Calu3 (cell line): ENCODE results near the gene PLCD3. TPM values are rescaled to one million over a fixed set of nuclear protein-coding genes. Genes with fewer than 3 reads are reported as not detected.

Source experiments
- BruUV-seq: library from RNA; stranded (reverse); fragments of 400-500 nt; replicated peaks from 2 replicates; lab custom pipeline; 2021; lab: Mats Ljungman, UMichigan
- CTCF ChIA-PET: fragments of 300-600 bp; sonication (Branson Sonifier 250); formaldehyde crosslinking; loops from one replicate; lab custom pipeline; 2022; ENCODE audit warnings: antibody characterized with exemption; lab: Charles Lee
- DNase-seq: peaks from one replicate; pipeline ENCODE4 v3.0.0; 2022
- H3K27ac Mint-ChIP-seq: one replicate; pipeline ENCODE4 v1.8.0; 2022; ENCODE audit warnings: mixed read lengths; ENCODE audit not compliant: unreplicated experiment
- H3K27me3 Mint-ChIP-seq: one replicate; pipeline ENCODE4 v1.8.0; 2022; ENCODE audit warnings: mixed read lengths; ENCODE audit not compliant: unreplicated experiment
- H3K36me3 Mint-ChIP-seq: one replicate; pipeline ENCODE4 v1.8.0; 2022; ENCODE audit warnings: mild to moderate bottlenecking, moderate library complexity, mixed read lengths; ENCODE audit not compliant: insufficient read depth, unreplicated experiment
- H3K4me1 Mint-ChIP-seq: one replicate; pipeline ENCODE4 v1.8.0; 2022; ENCODE audit warnings: mild to moderate bottlenecking, low read depth, mixed read lengths; ENCODE audit not compliant: unreplicated experiment
- H3K4me3 Mint-ChIP-seq: one replicate; pipeline ENCODE4 v1.8.0; 2022; ENCODE audit warnings: mild to moderate bottlenecking, low read depth, moderate library complexity, mixed read lengths; ENCODE audit not compliant: unreplicated experiment
- H3K9me3 Mint-ChIP-seq: one replicate; pipeline ENCODE4 v1.8.0; 2022; ENCODE audit warnings: low read depth, mixed read lengths; ENCODE audit not compliant: unreplicated experiment
- intact Hi-C: fragments of 100-400 bp; cut with micrococcal nuclease; formaldehyde crosslinking; loops from one replicate; pipeline ENCODE4 v1.10.0; 2022; ENCODE audit not compliant: unreplicated experiment
- microRNA-seq: library from miRNA; unstranded; fragments of <30 nt; microRNA quantifications from one replicate; pipeline ENCODE4 v1.2.0, GENCODE V29; 2022
- total RNA-seq: library from RNA; stranded (reverse); gene quantifications from 2 replicates; pipeline ENCODE4 v1.2.3, GENCODE V29; 2022
- TF ChIP-seq, protein P1 (sequence below): fragments of 200-600 bp; IDR thresholded peaks from one replicate; pipeline ENCODE4 v1.8.0; 2022; ENCODE audit warnings: antibody characterized with exemption; ENCODE audit not compliant: unreplicated experiment

Gene PLCD3
- total RNA-seq, 1 experiment from 2014 or later: 34.4 TPM

DNA sequence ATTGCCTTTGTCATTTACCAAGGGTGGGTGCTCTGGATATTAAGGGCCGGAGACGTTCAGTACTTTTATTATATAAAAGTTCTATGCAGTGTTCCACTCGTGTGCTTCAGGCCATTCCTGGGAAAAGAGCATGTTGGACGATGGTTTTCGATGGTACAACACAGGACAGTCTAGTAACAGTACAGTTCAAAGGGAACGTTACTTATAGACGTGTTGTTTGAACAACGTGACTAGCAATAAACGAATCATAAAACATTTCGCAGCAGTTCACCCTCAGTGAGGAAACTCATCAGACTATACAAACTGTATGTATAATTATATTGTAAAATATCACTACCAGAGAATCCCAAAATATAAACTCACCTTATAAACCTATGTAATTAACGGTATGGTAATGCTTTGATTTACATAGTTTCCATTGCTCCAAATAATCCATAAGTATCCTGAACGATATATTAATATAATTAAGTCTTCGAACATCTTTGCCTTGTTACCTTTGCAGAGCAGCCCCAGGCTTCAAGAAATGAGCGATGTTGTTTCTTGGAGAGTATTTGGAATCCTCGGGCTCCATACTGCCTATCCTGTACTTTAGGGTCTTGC, 70.6 kb downstream of the PLCD3 start:
- intact Hi-C loops: no loop called here
- TSS peak; percentile 81 for BruUV-seq
- H3K4me1 Mint-ChIP-seq: peaks cover 17% of the 10 kb centered on the region
- H3K36me3 Mint-ChIP-seq: peaks cover 52% of the 10 kb centered on the region
- TF ChIP-seq, protein P1, sequence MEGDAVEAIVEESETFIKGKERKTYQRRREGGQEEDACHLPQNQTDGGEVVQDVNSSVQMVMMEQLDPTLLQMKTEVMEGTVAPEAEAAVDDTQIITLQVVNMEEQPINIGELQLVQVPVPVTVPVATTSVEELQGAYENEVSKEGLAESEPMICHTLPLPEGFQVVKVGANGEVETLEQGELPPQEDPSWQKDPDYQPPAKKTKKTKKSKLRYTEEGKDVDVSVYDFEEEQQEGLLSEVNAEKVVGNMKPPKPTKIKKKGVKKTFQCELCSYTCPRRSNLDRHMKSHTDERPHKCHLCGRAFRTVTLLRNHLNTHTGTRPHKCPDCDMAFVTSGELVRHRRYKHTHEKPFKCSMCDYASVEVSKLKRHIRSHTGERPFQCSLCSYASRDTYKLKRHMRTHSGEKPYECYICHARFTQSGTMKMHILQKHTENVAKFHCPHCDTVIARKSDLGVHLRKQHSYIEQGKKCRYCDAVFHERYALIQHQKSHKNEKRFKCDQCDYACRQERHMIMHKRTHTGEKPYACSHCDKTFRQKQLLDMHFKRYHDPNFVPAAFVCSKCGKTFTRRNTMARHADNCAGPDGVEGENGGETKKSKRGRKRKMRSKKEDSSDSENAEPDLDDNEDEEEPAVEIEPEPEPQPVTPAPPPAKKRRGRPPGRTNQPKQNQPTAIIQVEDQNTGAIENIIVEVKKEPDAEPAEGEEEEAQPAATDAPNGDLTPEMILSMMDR: no peak
- no peaks in the 10 kb centered on the region for H3K9me3 Mint-ChIP-seq
- peak overlapping the region; percentile 98 for H3K4me3 Mint-ChIP-seq
- no peak for DNase-seq
- no peaks in the 10 kb centered on the region for H3K27me3 Mint-ChIP-seq
- CTCF ChIA-PET: interaction anchor here (0.6 to 1.8 kb wide), 9 partner anchors 10 to 111 kb away, joined by 3 to 10 read pairs (median 5); partner anchors contain the start of gene ACBD4
- peak overlapping the region; percentile 100 for H3K27ac Mint-ChIP-seq

DNA sequence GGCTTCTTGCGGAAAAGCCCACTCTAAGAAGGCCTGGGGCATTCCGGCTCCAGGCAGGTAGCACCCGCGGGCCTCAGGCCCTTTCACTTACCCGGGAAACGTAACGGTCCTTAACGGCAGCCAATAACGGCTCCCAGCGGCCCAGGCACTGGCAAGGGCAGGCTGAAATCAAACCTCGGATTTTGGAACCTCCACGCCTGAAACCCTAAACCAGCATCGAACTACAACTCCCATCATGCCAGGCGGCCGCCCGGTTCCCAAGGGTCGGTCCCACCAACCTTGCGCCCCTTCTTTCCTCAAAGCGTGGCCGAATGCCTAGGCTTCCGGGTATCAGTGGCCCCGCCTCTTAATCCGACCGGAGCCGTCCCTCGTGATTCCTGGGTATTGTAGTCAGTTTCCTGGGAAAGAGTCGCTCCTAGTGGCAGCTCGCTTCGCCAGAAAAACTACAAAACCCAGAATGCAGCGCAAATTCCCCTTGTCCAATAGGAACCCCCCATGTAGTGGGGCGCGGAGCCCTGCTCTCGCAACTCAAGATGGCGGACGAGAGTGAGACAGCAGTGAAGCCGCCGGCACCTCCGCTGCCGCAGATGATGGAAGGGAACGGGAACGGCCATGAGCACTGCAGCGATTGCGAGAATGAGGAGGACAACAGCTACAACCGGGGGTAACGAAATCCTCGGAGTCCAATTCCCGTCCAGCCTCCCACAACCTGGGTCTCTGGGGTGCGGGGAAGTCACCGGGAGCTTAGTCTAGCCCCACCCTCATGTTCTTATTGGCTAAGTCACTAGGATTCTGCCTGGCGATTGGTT, 71.3 kb downstream of the PLCD3 start, which contains the start of gene NMT1:
TSS of gene NMT1 (plus strand) at position 521 of the 809 bp plus-strand sequence. CDS start at position 534, 13 bp downstream.
- peak; percentile 99 for DNase-seq
- BruUV-seq: no TSS peak
- Mint-ChIP-seq H3K27me3 (no peaks in the 10 kb centered on the region), H3K4me1 (peaks cover 17% of the 10 kb centered on the region), H3K9me3 (no peaks in the 10 kb centered on the region), H3K4me3 (peak within 1 kb of the TSS; percentile 98), H3K27ac (peak within 1 kb of the TSS; percentile 100), H3K36me3 (peaks cover 52% of the 10 kb centered on the region)
- intact Hi-C loops: no loop called here
- CTCF ChIA-PET: interaction anchor here (0.6 to 1.8 kb wide), 10 partner anchors 9 to 112 kb away, joined by 3 to 10 read pairs (median 5); partner anchors contain the start of gene ACBD4
- TF ChIP-seq, protein P1: no peak

DNA sequence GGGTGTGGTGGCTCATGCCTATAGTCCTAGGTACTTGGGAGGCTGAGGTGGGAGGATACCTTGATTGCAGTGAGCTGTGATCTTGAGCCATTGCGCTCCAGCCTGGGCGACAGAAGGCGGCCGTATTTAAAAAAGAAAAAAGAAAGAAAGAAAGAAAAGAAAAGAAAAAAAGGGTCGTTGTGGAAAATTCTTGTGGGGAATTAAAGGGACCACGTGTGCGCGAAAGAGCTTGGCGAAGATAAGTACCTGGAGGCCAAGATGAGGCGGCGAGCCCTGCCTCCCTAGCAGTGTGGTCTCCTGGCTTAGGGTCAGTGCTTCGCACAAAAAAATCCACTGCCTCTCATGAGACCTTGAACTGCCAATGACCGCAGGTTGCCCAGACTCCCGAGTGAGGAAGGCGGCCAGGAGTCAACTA, 71.9 kb downstream of the PLCD3 start:
- H3K27ac Mint-ChIP-seq: peak overlapping the region; percentile 100
- intact Hi-C loops: no loop called here
- no peaks in the 10 kb centered on the region for H3K9me3 Mint-ChIP-seq
- TSS peak; percentile 88 for BruUV-seq
- peaks cover 52% of the 10 kb centered on the region for H3K36me3 Mint-ChIP-seq
- peaks cover 17% of the 10 kb centered on the region for H3K4me1 Mint-ChIP-seq
- no peaks in the 10 kb centered on the region for H3K27me3 Mint-ChIP-seq
- TF ChIP-seq, protein P1: no peak
- CTCF ChIA-PET: interaction anchor here (0.9 to 1.8 kb wide), 9 partner anchors 8 to 112 kb away, joined by 3 to 10 read pairs (median 5); partner anchors contain the start of gene ACBD4
- DNase-seq: no peak
- H3K4me3 Mint-ChIP-seq: peak overlapping the region; percentile 98

Small RNA genes within 50 kb of the gene (microRNA-seq; reads per million reads assigned to microRNA genes)
- not detected for gene MIR6784

Other genes starting within 250 kb of the PLCD3 start
- 197 and 202 TPM in 2 replicates for gene EFTUD2, start 233.1 kb downstream of the PLCD3 start, total RNA-seq
- not detected in 2 replicates for gene GFAP, start 217.0 kb downstream of the PLCD3 start, total RNA-seq
- gene KIF18B, start 184.7 kb downstream of the PLCD3 start, total RNA-seq: 72.8 and 84.6 TPM in 2 replicates
- 1.3 and 1.5 TPM in 2 replicates for gene C1QL1, start 164.2 kb downstream of the PLCD3 start, total RNA-seq
- gene DCAKD, start 80.9 kb downstream of the PLCD3 start, total RNA-seq: 20.5 and 21.7 TPM in 2 replicates
- 185 and 216 TPM in 2 replicates for gene NMT1, start 71.2 kb downstream of the PLCD3 start, total RNA-seq
- 21.8 and 23.2 TPM in 2 replicates for gene ACBD4, start 3.2 kb upstream of the PLCD3 start, total RNA-seq
- 57.2 and 64.7 TPM in 2 replicates for gene HEXIM1, start 16.0 kb upstream of the PLCD3 start, total RNA-seq
- gene HEXIM2, start 29.4 kb upstream of the PLCD3 start, total RNA-seq: 16.3 and 17.1 TPM in 2 replicates
- 8.5 and 9.6 TPM in 2 replicates for gene FMNL1, start 89.4 kb upstream of the PLCD3 start, total RNA-seq
- 0.85 and 0.88 TPM in 2 replicates for gene SPATA32, start 129.6 kb upstream of the PLCD3 start, total RNA-seq
- gene MAP3K14, start 184.5 kb upstream of the PLCD3 start, total RNA-seq: 26.7 and 33.2 TPM in 2 replicates